ENCODE results near the gene SLC4A4.

Gene SLC4A4

GRCh38 chr4:71607780-71608677 is 269.2 kb downstream of the SLC4A4 start:
- no peak for DNase-seq

- DNase-seq, result no peak
These were observed 269.9 kb downstream of the SLC4A4 start for GRCh38 chr4:71608678-71609071.

DNA sequence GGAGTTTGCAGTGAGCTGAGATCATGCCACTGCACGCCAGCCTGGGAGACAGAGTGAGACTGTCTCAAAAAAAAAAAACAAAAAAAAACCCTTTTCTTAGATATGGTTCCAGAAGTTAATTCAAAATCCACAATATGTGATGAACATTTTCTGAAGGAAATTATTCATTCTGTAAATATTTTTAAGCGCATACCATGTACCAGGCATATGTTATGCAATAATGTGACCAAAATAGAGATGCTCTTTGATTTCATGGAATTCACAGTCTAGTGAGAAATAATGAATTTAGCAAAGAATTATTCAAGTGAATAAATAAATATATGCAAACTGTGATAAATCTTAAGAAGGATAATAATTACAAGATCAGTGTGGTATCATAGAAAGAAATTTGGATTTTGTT is 270.3 kb downstream of the SLC4A4 start:
- no peak for DNase-seq

DNA sequence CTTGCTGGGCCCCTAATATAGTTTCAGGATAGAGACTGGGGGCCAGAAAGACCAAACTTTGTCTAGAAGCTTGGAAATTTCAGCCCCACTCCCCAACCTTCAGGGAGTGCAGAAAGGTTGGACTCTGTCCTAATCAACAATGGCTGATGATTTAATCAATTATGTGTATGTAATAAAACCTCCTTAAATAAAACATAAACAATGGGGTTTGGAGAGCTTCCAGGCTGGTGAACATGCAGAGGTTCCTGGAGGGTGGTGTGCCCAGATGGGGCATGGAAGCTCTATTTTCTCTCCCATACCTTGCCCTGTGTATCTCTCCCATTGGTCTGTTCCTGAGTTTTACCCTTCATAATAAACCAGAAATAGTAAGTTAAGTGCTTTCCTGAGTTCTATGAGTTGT is 270.8 kb downstream of the SLC4A4 start:
- no peak for DNase-seq

GRCh38 chr4:71614621-71615020 is 275.8 kb downstream of the SLC4A4 start:
- DNase-seq, result no peak

DNA sequence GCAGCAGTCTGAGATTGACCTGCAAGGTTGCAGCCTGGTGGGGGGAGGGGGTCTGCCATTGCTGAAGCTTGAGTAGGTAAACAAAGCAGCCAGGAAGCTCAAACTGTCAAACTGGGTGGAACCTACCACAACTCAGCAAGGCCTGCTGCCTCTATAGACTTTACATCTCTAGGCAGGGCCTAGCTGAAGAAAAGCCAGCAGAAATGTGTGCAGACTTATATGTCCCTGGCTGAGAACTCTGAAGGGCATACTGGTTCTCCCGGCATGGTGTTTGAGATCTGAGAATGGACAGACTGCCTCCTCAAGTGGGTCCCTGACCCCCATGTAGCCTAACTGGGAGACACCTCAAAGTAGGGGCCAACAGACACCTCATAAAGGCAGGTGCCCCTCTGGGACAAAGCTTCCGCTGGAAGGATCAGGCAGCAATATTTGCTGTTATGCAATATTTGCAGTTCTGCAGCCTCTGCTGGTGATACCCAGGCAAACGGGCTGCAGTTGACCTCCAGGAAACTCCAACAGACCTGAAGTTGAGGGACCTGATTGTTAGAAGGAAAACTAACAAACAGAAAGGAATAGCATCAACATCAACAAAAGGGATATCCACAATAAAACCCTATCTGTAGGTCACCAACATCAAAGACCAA is 277.5 kb downstream of the SLC4A4 start:
- DNase-seq, result no peak
